Measurements from ENCODE around the gene POLR1A.

The POLR1A gene

GRCh38 chr2:86074256-86074655 is 31.4 kb downstream of the POLR1A start:
- TF ChIP-seq EZH2 (IDR thresholded peaks at IDR 0.05; ENCODE audit: borderline replicate concordance, low read depth, low read length, severe bottlenecking) = no peak
- TF ChIP-seq CTCF (IDR thresholded peaks at IDR 0.05; ENCODE audit: borderline replicate concordance, extremely low read depth, low read length, poor library complexity, severe bottlenecking) = no peak
- H3K27me3 ChIP-seq (ENCODE audit: insufficient read depth, low read length, poor library complexity) = no peaks in the 10 kb centered on the region
- H3K36me3 ChIP-seq (ENCODE audit: insufficient read depth, low read length) = peaks cover 95% of the 10 kb centered on the region
- no peak overlapping the region for H3K4me2 ChIP-seq (ENCODE audit: insufficient read depth, low read length)
- H2AFZ ChIP-seq (ENCODE audit: low read depth, low read length) = no peak overlapping the region
- no peak overlapping the region for H3K4me3 ChIP-seq (ENCODE audit: low read depth in 1 of 2, low read length in 2 of 2)
- ATAC-seq (ENCODE audit: insufficient read depth, low read depth) (no peak), DNase-seq (no peak)
- no peak overlapping the region for H3K9ac ChIP-seq (ENCODE audit: low read depth, low read length)
- peaks cover 10% of the 10 kb centered on the region for H3K4me1 ChIP-seq (ENCODE audit: insufficient read depth, low read length)
- no peak overlapping the region for H3K27ac ChIP-seq (ENCODE audit: low read length)
- H4K20me1 ChIP-seq (ENCODE audit: insufficient read depth, low read length) = no peaks in the 10 kb centered on the region
- no peaks in the 10 kb centered on the region; the same call in 1 of the 2 replicates for H3K79me2 ChIP-seq (ENCODE audit: insufficient read depth, low read length)
- no peaks in the 10 kb centered on the region for H3K9me3 ChIP-seq (ENCODE audit: insufficient read depth, low read length, severe bottlenecking)

GRCh38 chr2:86073225-86073624 is 32.5 kb downstream of the POLR1A start:
- Histone ChIP-seq H3K36me3 (ENCODE audit: insufficient read depth, low read length) (peaks cover 95% of the 10 kb centered on the region), H3K27ac (ENCODE audit: low read length) (0 out of 2 replicates have a peak overlapping the region, but pooled peaks have one; percentile 16), H3K27me3 (ENCODE audit: insufficient read depth, low read length, poor library complexity) (no peaks in the 10 kb centered on the region), H3K79me2 (ENCODE audit: insufficient read depth, low read length) (no peaks in the 10 kb centered on the region), H3K4me1 (ENCODE audit: insufficient read depth, low read length) (peaks cover 20% of the 10 kb centered on the region), H3K9me3 (ENCODE audit: insufficient read depth, low read length, severe bottlenecking) (no peaks in the 10 kb centered on the region), H3K9ac (ENCODE audit: low read depth, low read length) (no peak overlapping the region), H2AFZ (ENCODE audit: low read depth, low read length) (no peak overlapping the region), H3K4me3 (ENCODE audit: low read depth in 1 of 2, low read length in 2 of 2) (no peak overlapping the region), H3K4me2 (ENCODE audit: insufficient read depth, low read length) (no peak overlapping the region), H4K20me1 (ENCODE audit: insufficient read depth, low read length) (no peaks in the 10 kb centered on the region)
- TF ChIP-seq EZH2 (IDR thresholded peaks at IDR 0.05; ENCODE audit: borderline replicate concordance, low read depth, low read length, severe bottlenecking) (no peak), CTCF (IDR thresholded peaks at IDR 0.05; ENCODE audit: borderline replicate concordance, extremely low read depth, low read length, poor library complexity, severe bottlenecking) (no peak)
- DNase-seq (no peak), ATAC-seq (ENCODE audit: insufficient read depth, low read depth) (no peak)

GRCh38 chr2:86072271-86072858 is 33.3 kb downstream of the POLR1A start:
- Histone ChIP-seq H3K4me1 (ENCODE audit: insufficient read depth, low read length) (peaks cover 26% of the 10 kb centered on the region), H3K4me3 (ENCODE audit: low read depth in 1 of 2, low read length in 2 of 2) (no peak overlapping the region), H3K9ac (ENCODE audit: low read depth, low read length) (no peak overlapping the region), H3K27ac (ENCODE audit: low read length) (no peak overlapping the region; the same call in 1 of the 2 replicates), H3K27me3 (ENCODE audit: insufficient read depth, low read length, poor library complexity) (no peaks in the 10 kb centered on the region), H2AFZ (ENCODE audit: low read depth, low read length) (no peak overlapping the region), H3K4me2 (ENCODE audit: insufficient read depth, low read length) (no peak overlapping the region), H3K79me2 (ENCODE audit: insufficient read depth, low read length) (no peaks in the 10 kb centered on the region), H4K20me1 (ENCODE audit: insufficient read depth, low read length) (no peaks in the 10 kb centered on the region), H3K9me3 (ENCODE audit: insufficient read depth, low read length, severe bottlenecking) (no peaks in the 10 kb centered on the region), H3K36me3 (ENCODE audit: insufficient read depth, low read length) (peaks cover 92% of the 10 kb centered on the region)
- ATAC-seq (ENCODE audit: insufficient read depth, low read depth) (no peak), DNase-seq (no peak)
- TF ChIP-seq CTCF (IDR thresholded peaks at IDR 0.05; ENCODE audit: borderline replicate concordance, extremely low read depth, low read length, poor library complexity, severe bottlenecking) = no peak
- no peak for TF ChIP-seq EZH2 (IDR thresholded peaks at IDR 0.05; ENCODE audit: borderline replicate concordance, low read depth, low read length, severe bottlenecking)

Measured in DND-41 (cell line).